Glutamatergic neuron (in vitro differentiated cells): Measurements from ENCODE around the gene FRMPD3. TPM values are rescaled to one million over a fixed set of nuclear protein-coding genes. Genes with fewer than 3 reads are reported as not detected.

Experiments used
- DNase-seq: peaks from one replicate; pipeline ENCODE4 v3.0.0; 2022
- H3K27ac Mint-ChIP-seq: one replicate; pipeline ENCODE4 v1.8.0; 2020; ENCODE audit warnings: mild to moderate bottlenecking, mixed read lengths, inconsistent platforms; ENCODE audit not compliant: unreplicated experiment
- H3K27me3 Mint-ChIP-seq: one replicate; pipeline ENCODE4 v1.8.0; 2020; ENCODE audit warnings: mild to moderate bottlenecking, moderate library complexity, mixed read lengths, inconsistent platforms; ENCODE audit not compliant: unreplicated experiment
- H3K36me3 Mint-ChIP-seq: one replicate; pipeline ENCODE4 v1.8.0; 2020; ENCODE audit warnings: mild to moderate bottlenecking, mixed read lengths, inconsistent platforms; ENCODE audit not compliant: unreplicated experiment
- H3K4me1 Mint-ChIP-seq: one replicate; pipeline ENCODE4 v1.8.0; 2020; ENCODE audit warnings: mild to moderate bottlenecking, low read depth, mixed read lengths, inconsistent platforms; ENCODE audit not compliant: unreplicated experiment
- H3K4me3 Mint-ChIP-seq: one replicate; pipeline ENCODE4 v1.8.0; 2020; ENCODE audit warnings: mild to moderate bottlenecking, mixed read lengths, inconsistent platforms; ENCODE audit not compliant: unreplicated experiment
- H3K9me3 Mint-ChIP-seq: one replicate; pipeline ENCODE4 v1.8.0; 2020; ENCODE audit warnings: mild to moderate bottlenecking, moderate library complexity, mixed read lengths, inconsistent platforms; ENCODE audit not compliant: unreplicated experiment
- total RNA-seq: library from RNA; stranded (reverse); fragmentation: NEBNext Ultra II Directional; extraction: Animal tissue kit (Norgen Biotek cat#: 25700); gene quantifications from one replicate; pipeline ENCODE4 v1.2.1, GENCODE V29; 2021; ENCODE audit not compliant: unreplicated experiment
- TF ChIP-seq, protein P1 (sequence below): fragments of 200-600 bp; sonication (generic); IDR thresholded peaks from one replicate; pipeline ENCODE4 v1.5.0; 2021; ENCODE audit not compliant: partially characterized antibody, unreplicated experiment

FRMPD3 gene
- total RNA-seq, 1 donor from 2014 or later, result 24.9 TPM

DNA sequence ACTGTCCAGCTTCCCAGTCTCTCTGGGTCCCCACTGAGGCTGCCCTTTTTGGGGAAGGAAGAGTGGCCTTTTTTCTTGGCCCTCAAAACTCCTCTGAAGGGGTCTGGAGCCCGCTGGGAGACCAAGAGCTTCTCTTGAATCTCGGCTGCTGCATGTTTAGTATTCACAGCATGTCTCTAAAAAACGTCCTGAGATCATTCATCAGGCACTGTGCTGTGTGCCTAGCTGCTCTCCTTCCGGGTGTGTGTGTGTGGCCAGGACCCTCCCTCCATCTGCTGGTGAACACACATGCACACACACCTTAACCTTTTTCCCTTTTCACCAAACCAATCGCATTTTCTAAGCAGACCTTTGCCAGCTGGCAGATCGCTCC, 841 bp upstream of the FRMPD3 start:
- Mint-ChIP-seq H3K36me3 (no peaks in the 10 kb centered on the region), H3K4me3 (peak overlapping the region; percentile 83), H3K9me3 (peaks cover 5% of the 10 kb centered on the region), H3K27me3 (peaks cover 3% of the 10 kb centered on the region), H3K27ac (peak overlapping the region; percentile 67), H3K4me1 (peaks cover 37% of the 10 kb centered on the region)
- TF ChIP-seq, protein P1, sequence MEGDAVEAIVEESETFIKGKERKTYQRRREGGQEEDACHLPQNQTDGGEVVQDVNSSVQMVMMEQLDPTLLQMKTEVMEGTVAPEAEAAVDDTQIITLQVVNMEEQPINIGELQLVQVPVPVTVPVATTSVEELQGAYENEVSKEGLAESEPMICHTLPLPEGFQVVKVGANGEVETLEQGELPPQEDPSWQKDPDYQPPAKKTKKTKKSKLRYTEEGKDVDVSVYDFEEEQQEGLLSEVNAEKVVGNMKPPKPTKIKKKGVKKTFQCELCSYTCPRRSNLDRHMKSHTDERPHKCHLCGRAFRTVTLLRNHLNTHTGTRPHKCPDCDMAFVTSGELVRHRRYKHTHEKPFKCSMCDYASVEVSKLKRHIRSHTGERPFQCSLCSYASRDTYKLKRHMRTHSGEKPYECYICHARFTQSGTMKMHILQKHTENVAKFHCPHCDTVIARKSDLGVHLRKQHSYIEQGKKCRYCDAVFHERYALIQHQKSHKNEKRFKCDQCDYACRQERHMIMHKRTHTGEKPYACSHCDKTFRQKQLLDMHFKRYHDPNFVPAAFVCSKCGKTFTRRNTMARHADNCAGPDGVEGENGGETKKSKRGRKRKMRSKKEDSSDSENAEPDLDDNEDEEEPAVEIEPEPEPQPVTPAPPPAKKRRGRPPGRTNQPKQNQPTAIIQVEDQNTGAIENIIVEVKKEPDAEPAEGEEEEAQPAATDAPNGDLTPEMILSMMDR, result no peak
- DNase-seq, result no peak

DNA sequence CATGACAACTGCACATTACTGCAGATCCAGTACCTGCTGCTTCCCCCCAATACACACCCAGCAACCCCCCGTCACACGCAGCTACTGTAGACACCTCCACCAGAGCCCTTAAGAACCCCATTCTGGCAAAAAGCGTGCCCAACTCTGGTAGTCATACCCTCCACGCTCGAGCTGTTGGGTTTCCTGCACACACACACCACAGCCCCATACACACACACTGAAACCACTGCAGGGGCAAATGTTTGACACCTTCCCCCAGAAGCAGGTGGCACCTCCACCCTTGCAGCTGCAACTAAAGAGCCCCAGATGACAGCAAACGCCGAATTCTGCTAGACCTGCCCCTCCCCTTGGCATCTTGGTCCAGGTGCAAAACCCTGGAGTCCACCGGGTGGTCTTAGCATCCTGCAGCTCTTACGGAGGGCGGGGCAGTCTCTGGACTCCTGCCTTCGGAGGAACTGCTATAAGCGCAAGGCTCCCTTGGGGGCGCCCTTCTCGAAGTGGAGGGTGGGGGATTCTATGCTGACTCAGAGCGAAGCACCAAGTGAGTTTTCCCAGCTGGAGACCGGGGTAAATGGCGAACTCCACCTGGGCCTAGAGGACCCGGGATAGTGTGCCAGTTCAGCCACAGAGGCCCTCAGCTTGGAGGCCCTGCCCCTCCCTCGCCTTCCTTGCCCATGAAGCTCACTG, 1.5 kb downstream of the FRMPD3 start:
- peak overlapping the region; percentile 94 for H3K4me3 Mint-ChIP-seq

DNA sequence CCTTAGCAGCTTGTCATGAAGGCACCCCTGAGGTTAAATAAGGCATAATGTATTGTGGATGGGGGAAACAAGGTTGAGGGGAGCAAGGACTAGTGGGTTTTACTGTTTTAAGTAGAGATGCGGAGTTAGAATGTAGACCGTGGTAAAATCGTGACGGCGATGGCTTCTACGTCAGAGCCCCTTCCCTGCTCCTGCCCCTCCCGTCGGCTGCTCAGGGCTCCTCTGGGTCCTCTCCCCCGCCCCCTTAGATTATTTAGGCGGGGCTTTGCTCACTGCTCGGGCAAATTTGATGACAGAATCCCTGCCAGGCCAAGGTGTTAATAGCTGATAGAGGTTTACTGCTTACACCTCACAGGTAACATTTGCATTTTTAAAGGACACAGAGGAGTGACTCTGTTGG, 2.3 kb downstream of the FRMPD3 start:
- TF ChIP-seq, protein P1, result no peak
- DNase-seq, result peak; percentile 46
- Mint-ChIP-seq H3K9me3 (peaks cover 5% of the 10 kb centered on the region), H3K36me3 (no peaks in the 10 kb centered on the region), H3K27me3 (peaks cover 3% of the 10 kb centered on the region), H3K4me3 (peak overlapping the region; percentile 94), H3K27ac (peak overlapping the region; percentile 64), H3K4me1 (peaks cover 29% of the 10 kb centered on the region)

More for the DNA sequence above, 1.5 kb downstream of the FRMPD3 start:
- peak overlapping the region; percentile 92 for H3K27ac Mint-ChIP-seq
- DNase-seq, result peak; percentile 78
- TF ChIP-seq, protein P1, result peak; percentile 28
- H3K9me3 Mint-ChIP-seq, result peaks cover 5% of the 10 kb centered on the region
- peaks cover 33% of the 10 kb centered on the region for H3K4me1 Mint-ChIP-seq
- H3K36me3 Mint-ChIP-seq, result no peaks in the 10 kb centered on the region
- H3K27me3 Mint-ChIP-seq, result peaks cover 3% of the 10 kb centered on the region

DNA sequence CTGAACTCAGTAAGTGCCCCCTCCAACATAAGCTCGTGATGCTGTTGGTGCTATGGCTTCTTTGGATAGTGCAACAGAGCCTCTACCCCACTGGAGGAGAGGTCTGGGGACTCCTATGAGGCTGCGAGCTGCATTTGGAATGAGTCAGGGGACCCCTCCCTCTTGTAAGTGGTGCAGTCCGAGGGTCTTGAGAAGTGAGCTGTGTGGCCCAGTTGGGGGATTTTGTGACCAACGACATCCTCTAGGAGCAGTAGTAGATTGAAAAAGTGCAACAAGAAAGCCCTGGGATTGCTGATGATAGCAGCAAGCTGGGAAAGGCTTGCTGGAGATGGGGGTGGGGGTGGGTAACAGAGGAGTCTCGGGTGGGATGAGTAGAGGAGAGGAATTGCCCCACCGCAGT, 3.1 kb downstream of the FRMPD3 start:
- H3K4me3 Mint-ChIP-seq, result no peak overlapping the region
- peaks cover 29% of the 10 kb centered on the region for H3K4me1 Mint-ChIP-seq
- peaks cover 3% of the 10 kb centered on the region for H3K27me3 Mint-ChIP-seq
- H3K9me3 Mint-ChIP-seq, result peaks cover 5% of the 10 kb centered on the region
- TF ChIP-seq, protein P1, result no peak
- no peak for DNase-seq
- H3K36me3 Mint-ChIP-seq, result no peaks in the 10 kb centered on the region
- no peak overlapping the region for H3K27ac Mint-ChIP-seq

DNA sequence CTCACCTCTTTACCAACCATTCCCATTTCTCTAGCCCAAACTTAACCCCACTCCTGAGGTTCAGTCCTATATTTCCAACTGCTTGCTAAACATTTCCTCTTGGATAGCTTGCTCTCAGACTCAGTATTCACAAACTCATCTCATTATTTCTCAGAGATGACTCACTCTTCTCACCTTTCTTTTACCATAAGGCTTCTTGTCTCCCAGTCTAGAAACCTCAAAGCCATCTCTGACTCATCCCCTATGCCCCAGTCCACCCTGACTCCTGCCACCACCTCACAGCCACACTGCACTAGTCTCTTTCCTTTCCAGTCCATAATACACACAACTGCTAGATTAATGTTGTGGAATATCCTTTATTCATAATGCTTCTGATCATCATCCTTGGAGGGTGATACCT, 4.8 kb downstream of the FRMPD3 start:
- peaks cover 9% of the 10 kb centered on the region for H3K9me3 Mint-ChIP-seq
- no peaks in the 10 kb centered on the region for H3K36me3 Mint-ChIP-seq
- peaks cover 9% of the 10 kb centered on the region for H3K27me3 Mint-ChIP-seq
- no peak for DNase-seq
- H3K27ac Mint-ChIP-seq, result no peak overlapping the region
- H3K4me1 Mint-ChIP-seq, result peaks cover 32% of the 10 kb centered on the region
- H3K4me3 Mint-ChIP-seq, result no peak overlapping the region
- TF ChIP-seq, protein P1, result no peak
